GM18870 (cell line): Measurements from ENCODE around the gene SPNS3.

ENCODE experiments used
- ATAC-seq: cut with Tn5 transposase; IDR thresholded peaks from one replicate; pipeline ENCODE4 v1.9.1; 2021; ENCODE audit warnings: moderate library complexity; ENCODE audit not compliant: unreplicated experiment

The SPNS3 gene

DNA sequence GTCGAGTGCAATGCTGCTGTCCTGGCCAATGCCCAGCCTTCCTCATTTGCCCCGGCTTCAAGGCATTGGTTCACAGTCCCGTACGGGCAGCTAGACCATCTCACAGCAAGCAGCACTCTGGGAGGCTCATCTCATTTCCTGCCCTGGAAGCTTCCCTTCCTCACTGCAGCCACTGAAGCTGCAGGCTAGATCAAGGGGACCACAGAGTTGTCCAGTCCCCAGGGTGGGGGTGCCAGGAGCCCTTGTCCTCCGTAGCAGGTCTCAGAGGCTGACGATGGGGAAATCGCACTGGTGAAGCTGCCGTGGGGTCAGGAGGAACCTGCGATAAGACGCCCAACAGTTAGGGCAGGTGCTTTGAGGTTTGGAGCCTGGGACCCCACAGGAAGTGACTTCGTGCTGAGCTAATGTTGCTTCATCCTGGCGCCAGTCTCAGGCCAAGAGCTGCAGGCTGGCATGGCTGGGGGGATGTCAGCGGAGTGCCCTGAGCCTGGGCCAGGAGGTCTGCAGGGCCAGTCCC, at the start of gene SPNS3:
Gene SPNS3, plus strand, starts transcription at position 426 of the 517 bp plus-strand sequence. Its CDS starts 28 bp downstream, at position 454.
- ATAC-seq: no peak

DNA sequence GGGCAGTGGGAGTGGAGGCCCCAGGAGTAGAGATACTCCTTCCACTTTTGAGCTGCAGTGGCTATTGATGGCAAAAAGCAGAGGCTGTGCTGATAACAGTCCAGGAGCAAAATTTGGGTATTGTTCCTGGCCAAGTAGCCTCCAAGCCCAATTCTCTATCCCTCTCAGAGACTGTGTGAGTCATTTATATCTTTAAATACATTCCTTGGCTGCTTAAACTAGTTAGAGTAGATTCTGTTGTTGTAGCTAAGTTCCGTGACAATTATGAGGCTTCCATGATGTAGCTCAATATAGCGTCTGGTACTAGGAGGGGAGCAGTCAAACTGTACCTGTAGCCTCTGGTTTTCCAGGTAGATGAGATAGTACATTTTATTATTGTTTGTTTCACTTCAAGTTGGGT, 47.3 kb upstream of the SPNS3 start:
- no peak for ATAC-seq

DNA sequence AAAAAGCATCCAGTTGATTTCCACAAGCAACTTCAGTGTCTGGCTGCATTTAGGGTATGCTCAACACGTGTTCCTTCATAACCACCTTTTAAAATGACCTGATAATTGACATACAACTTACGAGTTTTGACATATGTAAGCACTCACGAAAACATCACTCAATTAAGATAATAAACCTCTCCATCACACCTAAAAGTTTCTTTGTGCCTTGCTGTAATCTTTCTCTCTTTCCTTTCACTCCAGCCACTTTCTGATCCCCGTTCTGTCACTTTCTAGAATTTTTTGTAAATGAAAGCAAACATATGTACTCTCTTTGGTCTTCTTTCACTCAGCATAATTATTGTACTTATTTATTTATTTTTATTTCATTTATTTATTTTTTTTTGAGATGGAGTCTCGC, 46.6 kb upstream of the SPNS3 start:
- ATAC-seq: no peak

- ATAC-seq: no peak
Measured at GRCh38 chr17:4389079-4389478, 44.7 kb upstream of the SPNS3 start.

DNA sequence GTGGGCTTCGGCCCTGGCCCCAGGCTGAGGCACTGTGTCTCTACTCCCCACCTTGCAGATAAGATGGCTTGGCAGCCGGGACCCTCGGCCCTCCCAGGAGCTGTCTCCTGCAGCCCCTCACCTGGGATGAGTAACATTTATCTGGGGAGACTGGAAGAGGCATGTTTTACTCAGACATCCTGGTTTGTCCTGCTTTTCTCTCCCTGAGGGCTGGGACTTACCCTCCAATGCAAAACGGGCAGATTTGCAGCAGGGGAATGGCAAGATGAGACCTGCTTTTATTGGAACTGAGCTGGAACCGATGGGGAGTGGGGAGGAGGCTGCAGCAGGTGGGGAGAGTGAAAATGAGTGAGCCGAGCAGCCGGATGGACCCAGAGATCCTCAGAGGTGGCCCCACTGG, 39.9 kb upstream of the SPNS3 start:
- ATAC-seq: no peak

DNA sequence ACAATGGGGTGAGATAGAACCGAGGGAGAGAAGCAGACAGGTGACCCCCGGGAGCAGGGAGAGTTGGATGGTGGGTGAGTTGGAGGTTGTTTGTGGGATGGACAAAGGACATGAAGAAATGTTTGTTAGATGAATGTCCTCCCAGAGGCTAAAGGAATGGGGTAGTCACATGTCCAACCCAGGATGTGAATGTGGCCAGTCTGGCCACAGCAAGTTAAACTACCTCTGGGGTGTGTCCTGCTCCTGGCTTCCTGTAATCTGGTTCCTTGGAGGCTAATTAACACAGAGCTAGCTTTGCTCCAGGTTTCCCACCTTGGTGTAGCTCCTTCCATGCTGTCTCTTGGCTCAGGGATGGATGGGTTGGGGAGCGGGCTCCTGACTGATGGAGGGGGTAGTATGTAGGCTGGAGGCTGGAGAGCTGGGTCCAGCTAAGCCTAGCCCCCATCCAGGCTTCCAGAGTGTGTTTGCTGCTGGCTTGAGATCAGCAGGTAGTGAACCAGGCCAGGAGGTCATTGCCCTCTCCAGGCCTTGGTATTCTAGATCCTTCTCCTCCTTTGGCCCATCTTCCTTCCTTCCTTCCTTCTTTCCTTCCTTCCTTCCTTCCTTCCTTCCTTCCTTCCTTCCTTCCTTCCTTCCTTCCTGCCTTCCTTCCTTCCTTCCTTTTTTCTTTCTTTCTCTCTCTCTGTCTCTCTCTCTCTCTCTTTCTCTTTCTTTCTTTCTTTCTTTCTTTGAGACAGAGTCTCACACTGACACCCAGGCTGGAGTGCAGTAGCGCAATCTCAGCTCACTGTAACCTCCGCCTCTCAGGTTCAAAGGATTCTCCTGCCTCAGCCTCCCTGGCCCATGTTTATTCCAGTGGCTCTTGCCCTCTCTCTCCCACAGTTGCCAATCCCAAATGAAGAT, 39.3 kb upstream of the SPNS3 start:
- ATAC-seq: no peak

GRCh38 chr17:4395111-4395478, 38.6 kb upstream of the SPNS3 start:
- ATAC-seq: no peak

DNA sequence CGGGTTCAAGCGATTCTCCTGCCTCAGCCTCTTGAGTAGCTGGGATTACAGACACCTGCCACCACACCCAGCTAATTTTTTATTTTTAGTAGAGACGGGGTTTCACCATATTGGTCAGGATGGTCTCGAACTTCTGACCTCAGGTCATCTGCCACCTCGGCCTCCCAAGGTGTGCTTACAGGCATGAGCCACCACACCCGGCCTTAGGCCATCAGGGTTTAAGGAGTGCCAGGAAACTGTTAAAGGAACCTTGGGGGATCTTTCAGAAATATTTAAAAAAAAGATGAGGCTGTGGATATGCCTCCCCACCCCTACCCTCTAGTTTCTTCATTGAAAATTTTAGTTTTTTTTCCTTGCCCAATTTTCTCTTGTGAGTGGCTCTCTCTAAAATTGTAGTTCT, 35.9 kb upstream of the SPNS3 start:
- no peak for ATAC-seq

- no peak for ATAC-seq
Measured at GRCh38 chr17:4405038-4405669, 28.6 kb upstream of the SPNS3 start.

DNA sequence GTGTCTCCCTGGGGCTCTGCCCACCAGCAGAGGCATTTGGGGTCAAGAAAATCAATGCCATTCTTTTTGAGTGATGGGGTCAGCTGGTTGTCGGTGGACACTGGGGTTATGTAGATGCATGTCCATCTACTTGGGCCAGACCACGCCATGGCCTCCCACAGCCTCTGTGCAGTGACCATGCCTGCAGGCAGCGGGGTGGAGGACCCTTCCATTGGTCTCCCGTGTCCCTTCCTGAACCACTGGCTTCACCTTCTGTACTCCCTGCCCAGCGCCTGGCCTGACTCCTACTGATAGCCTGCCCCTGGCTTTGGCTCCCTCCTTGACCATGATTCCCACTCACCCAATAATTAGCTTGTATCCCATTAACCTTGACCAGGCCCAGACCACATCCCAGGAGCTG, 28.0 kb upstream of the SPNS3 start:
- no peak for ATAC-seq

DNA sequence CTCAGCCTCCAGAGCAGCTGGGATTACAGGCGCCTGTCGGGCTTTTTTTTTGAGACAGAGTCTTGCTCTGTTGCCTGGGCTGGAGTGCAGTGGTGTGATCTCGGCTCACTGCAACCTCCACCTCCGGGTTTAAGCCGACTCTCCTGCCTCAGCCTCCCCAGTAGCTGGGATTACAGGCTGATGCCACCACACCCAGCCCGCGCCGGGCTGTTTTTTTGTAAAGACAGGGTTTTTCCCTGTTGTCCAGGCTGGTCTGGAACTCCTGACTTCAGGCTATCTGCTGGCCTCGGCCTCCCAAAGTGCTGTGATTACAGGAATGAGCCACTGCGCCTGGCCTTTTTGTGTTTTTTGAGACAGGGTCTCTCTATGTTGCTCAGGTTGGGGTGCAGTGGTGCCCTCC, 27.4 kb upstream of the SPNS3 start:
- no peak for ATAC-seq

- no peak for ATAC-seq
Measured at GRCh38 chr17:4407216-4407615, 26.5 kb upstream of the SPNS3 start.

- ATAC-seq: no peak
Measured at GRCh38 chr17:4407851-4408250, 25.9 kb upstream of the SPNS3 start.

GRCh38 chr17:4409659-4410058, 24.1 kb upstream of the SPNS3 start:
- no peak for ATAC-seq

- no peak for ATAC-seq
Measured at GRCh38 chr17:4411201-4411600, 22.5 kb upstream of the SPNS3 start.

DNA sequence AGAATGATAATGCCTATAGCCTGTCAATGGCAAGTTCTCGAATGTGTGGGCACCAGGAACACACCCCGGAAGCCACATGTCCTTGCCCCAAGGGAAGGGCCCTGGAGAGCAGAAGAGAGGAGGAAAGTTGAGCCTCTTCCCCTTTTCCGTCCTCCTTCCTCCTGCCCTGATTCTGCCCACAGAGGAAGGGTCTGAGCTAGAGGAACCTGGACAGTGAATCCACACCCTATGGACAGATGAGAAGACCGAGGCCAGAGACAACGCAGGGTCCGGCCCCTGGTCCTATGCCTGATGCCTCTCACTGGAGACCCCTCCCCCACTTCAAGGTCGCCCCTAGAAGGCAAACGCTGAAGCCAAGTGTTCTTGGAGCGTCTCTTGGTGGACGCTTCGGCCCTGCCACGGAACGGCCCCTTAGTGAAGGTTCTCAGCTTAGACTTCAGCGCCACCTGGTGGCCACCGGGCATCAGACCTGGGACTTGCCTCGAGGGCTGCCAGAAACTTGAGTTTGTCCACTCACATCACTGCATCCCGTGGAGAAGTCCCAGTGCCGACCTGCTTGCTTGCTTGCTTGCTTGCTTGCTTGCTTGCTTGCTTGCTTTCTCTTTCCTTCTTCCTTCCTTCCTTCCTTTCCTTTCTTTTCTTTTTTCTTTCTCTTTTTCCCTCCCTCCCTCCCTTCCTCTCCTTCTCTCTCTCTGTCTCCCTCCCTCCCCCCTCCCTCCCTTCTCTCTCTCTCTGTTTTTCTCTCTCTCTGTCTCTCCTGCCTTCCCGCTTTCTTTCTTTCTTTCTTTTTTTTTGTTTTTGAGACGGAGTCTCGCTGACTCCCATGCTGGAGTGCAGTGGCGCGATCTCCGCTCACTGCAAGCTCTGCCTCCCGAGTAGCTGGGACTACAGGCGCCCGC, 20.6 kb upstream of the SPNS3 start:
- no peak for ATAC-seq

- ATAC-seq: no peak
Measured at GRCh38 chr17:4417129-4417667, 16.5 kb upstream of the SPNS3 start.

DNA sequence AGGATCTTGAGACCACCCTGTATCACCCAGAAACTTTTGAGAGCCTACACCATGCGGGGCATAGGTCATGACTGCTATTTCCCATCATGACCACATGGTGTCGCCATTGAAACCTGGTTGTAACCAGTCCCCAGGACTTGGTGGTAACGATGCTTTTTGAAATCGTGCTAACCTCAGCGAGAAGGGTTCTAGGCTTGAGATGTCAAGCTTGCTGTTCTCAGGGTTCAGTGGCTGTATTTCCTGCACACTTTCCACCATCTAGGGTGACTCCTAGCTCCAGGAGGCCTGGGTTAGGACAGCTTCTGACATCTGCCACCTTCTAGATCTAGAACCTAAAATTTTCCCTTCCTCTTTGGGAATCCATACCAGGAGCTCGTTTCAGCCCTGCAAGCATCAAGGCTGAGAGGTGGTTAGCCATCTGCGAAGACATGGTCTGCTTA, 13.0 kb upstream of the SPNS3 start:
- no peak for ATAC-seq

- ATAC-seq: no peak
Measured at GRCh38 chr17:4422864-4423263, 10.9 kb upstream of the SPNS3 start.

GRCh38 chr17:4425398-4425797, 8.3 kb upstream of the SPNS3 start:
- no peak for ATAC-seq
